GM12878 (cell line): ENCODE results near the gene RNF31. TPM values are rescaled to one million over a fixed set of nuclear protein-coding genes. Genes with fewer than 3 reads are reported as not detected.
A peak's percentile ranks its signal among the peaks of the same experiment; 100 is the strongest.

Source experiments
- ATF3 ChIP-seq: IDR thresholded peaks from 2 replicates; pipeline ENCODE4 v1.6.1; 2011; ENCODE audit warnings: low read depth, mild to moderate bottlenecking, low read length, moderate library complexity, borderline replicate concordance; ENCODE audit errors: extremely low read depth
- BCLAF1 ChIP-seq: fragments of 450-650 bp; IDR thresholded peaks from 2 replicates; pipeline ENCODE4 v1.6.1; 2017; ENCODE audit warnings: antibody characterized with exemption, mild to moderate bottlenecking, moderate library complexity
- CREM ChIP-seq: IDR thresholded peaks from 2 replicates; pipeline ENCODE4 v1.6.1; 2014; ENCODE audit warnings: antibody characterized with exemption, low read depth
- E4F1 ChIP-seq: fragments of 450-650 bp; IDR thresholded peaks from 2 replicates; pipeline ENCODE4 v1.6.1; 2018; ENCODE audit warnings: borderline replicate concordance, mild to moderate bottlenecking; ENCODE audit not compliant: partially characterized antibody
- MAX ChIP-seq: IDR thresholded peaks from 2 replicates; pipeline ENCODE4 v1.6.1; 2012; ENCODE audit warnings: low read depth, low read length, improper control_type of control experiment
- MTA2 ChIP-seq: fragments of 450-650 bp; IDR thresholded peaks from 2 replicates; pipeline ENCODE4 v1.6.1; 2016; ENCODE audit warnings: low read depth, mild to moderate bottlenecking, moderate library complexity
- MXI1 ChIP-seq: fragments of 150-350 bp; IDR thresholded peaks from 2 replicates; pipeline ENCODE4 v1.6.1; 2011; ENCODE audit warnings: low read depth, mild to moderate bottlenecking, inconsistent platforms, low read length, improper control_type of control experiment
- MYB ChIP-seq: fragments of 150-350 bp; IDR thresholded peaks from 2 replicates; pipeline ENCODE4 v1.6.1; 2014; ENCODE audit warnings: mild to moderate bottlenecking, low read depth, low read length, borderline replicate concordance
- NR2C1 ChIP-seq: fragments of 450-650 bp; IDR thresholded peaks from 2 replicates; pipeline ENCODE4 v1.6.1; 2017; ENCODE audit warnings: antibody characterized with exemption, mild to moderate bottlenecking, moderate library complexity
- NR2F1 ChIP-seq: fragments of 450-650 bp; conservative IDR thresholded peaks from 2 replicates; pipeline ENCODE4 v1.6.1; 2017; ENCODE audit warnings: mild to moderate bottlenecking
- PML ChIP-seq: IDR thresholded peaks from 2 replicates; pipeline ENCODE4 v1.6.1; 2012; ENCODE audit warnings: low read length, inconsistent platforms
- POLR2AphosphoS2 ChIP-seq: IDR thresholded peaks from 2 replicates; pipeline ENCODE4 v1.6.1; 2011; ENCODE audit warnings: low read depth, mild to moderate bottlenecking, low read length, improper control_type of control experiment, moderate library complexity
- RB1 ChIP-seq: fragments of 450-650 bp; formaldehyde crosslinking; IDR thresholded peaks from 2 replicates; pipeline ENCODE4 v1.6.1; 2017; ENCODE audit warnings: mild to moderate bottlenecking, borderline replicate concordance
- SMAD1 ChIP-seq: fragments of 450-650 bp; IDR thresholded peaks from 2 replicates; pipeline ENCODE4 v1.6.1; 2018; ENCODE audit warnings: mild to moderate bottlenecking, low read depth; ENCODE audit not compliant: partially characterized antibody
- SMAD5 ChIP-seq: IDR thresholded peaks from 2 replicates; pipeline ENCODE4 v1.6.1; 2016; ENCODE audit warnings: antibody characterized with exemption, low read depth
- SMARCA5 ChIP-seq: fragments of 450-650 bp; IDR thresholded peaks from 2 replicates; pipeline ENCODE4 v1.6.1; 2017; ENCODE audit warnings: mild to moderate bottlenecking
- STAT1 ChIP-seq: fragments of 450-650 bp; conservative IDR thresholded peaks from 2 replicates; pipeline ENCODE4 v1.6.1; 2014; ENCODE audit warnings: antibody characterized with exemption, mild to moderate bottlenecking
- SUPT20H ChIP-seq: IDR thresholded peaks from 2 replicates; pipeline ENCODE4 v1.6.1; 2011; ENCODE audit warnings: low read depth, mild to moderate bottlenecking, low read length, moderate library complexity, borderline replicate concordance; ENCODE audit not compliant: control insufficient read depth
- TCF3 ChIP-seq: IDR thresholded peaks from 2 replicates; pipeline ENCODE4 v1.6.1; 2012; ENCODE audit warnings: low read depth, mild to moderate bottlenecking, low read length, borderline replicate concordance; ENCODE audit not compliant: insufficient read depth
- polyA plus RNA-seq, 11 experiments: library from polyadenylated mRNA; depleted of rRNA in 4 of 11; unstranded in 6 of 11; stranded (reverse) in 5 of 11; fragments of >200 nt; fragmentation: Nextera tagmentation in 4 of 11; fragmentation: Illumina TruSeq in 1 of 11; extraction: Ambion mirVana in 4 of 11; extraction: Trizol in 1 of 11; gene quantifications; 1 replicate in 1 of 11; 2 replicates in 10 of 11; pipeline versions ENCODE4 v1.2.1 to v1.2.3, GENCODE V29; 2011 to 2016; ENCODE audit warnings: inconsistent platforms in 2 of 11, missing spikeins in 2 of 11, low read depth in 1 of 11
- total RNA-seq, 4 experiments: library from RNA; depleted of rRNA in 3 of 4; stranded (reverse); fragments of >200 nt in 3 of 4; fragmentation: Illumina TruSeq in 1 of 4; extraction: Trizol in 1 of 4; gene quantifications; 2 replicates each; pipeline versions ENCODE4 v1.2.1 to v1.2.3, GENCODE V29; 2013 to 2021
- TF ChIP-seq, protein P1 (sequence below): IDR thresholded peaks from 2 replicates; pipeline ENCODE4 v1.6.1; 2012; ENCODE audit warnings: mild to moderate bottlenecking, low read depth, low read length

RNF31 gene
- total and polyA plus RNA-seq, 10 of the 15 experiments (the other 5 are each of a cell fraction or from before 2014, with no cell fraction given) = 8.5 to 92.7 (median 52.0) TPM

GRCh38 chr14:24146453-24146977, 783 bp upstream of the RNF31 start, which contains the start of gene PSME2 (continued):
- TF ChIP-seq BCLAF1 (no peak), TCF3 (no peak), SUPT20H (no peak), SMAD1 (no peak), NR2C1 (no peak), E4F1 (no peak), CREM (0 out of 2 replicates have a peak, but pooled peaks have one; percentile 11), POLR2AphosphoS2 (peak; percentile 41; the same call in 1 of the 2 replicates), MAX (peak; percentile 77), MXI1 (peak; percentile 96), STAT1 (no peak), SMARCA5 (peak; percentile 73; the same call in 1 of the 2 replicates), ATF3 (no peak), MTA2 (peak; percentile 28; the same call in 1 of the 2 replicates), PML (no peak), RB1 (no peak), SMAD5 (peak; percentile 21; the same call in 1 of the 2 replicates), NR2F1 (no peak), MYB (no peak)
- TF ChIP-seq, protein P1, sequence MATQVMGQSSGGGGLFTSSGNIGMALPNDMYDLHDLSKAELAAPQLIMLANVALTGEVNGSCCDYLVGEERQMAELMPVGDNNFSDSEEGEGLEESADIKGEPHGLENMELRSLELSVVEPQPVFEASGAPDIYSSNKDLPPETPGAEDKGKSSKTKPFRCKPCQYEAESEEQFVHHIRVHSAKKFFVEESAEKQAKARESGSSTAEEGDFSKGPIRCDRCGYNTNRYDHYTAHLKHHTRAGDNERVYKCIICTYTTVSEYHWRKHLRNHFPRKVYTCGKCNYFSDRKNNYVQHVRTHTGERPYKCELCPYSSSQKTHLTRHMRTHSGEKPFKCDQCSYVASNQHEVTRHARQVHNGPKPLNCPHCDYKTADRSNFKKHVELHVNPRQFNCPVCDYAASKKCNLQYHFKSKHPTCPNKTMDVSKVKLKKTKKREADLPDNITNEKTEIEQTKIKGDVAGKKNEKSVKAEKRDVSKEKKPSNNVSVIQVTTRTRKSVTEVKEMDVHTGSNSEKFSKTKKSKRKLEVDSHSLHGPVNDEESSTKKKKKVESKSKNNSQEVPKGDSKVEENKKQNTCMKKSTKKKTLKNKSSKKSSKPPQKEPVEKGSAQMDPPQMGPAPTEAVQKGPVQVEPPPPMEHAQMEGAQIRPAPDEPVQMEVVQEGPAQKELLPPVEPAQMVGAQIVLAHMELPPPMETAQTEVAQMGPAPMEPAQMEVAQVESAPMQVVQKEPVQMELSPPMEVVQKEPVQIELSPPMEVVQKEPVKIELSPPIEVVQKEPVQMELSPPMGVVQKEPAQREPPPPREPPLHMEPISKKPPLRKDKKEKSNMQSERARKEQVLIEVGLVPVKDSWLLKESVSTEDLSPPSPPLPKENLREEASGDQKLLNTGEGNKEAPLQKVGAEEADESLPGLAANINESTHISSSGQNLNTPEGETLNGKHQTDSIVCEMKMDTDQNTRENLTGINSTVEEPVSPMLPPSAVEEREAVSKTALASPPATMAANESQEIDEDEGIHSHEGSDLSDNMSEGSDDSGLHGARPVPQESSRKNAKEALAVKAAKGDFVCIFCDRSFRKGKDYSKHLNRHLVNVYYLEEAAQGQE = no peak
